Epithelial cell of esophagus (primary cell): ENCODE results near the gene TRIM17.

Experiments
- DNase-seq: peaks from one replicate; pipeline ENCODE4 v3.0.0; 2010; ENCODE audit warnings: low read depth
- H3K4me3 ChIP-seq: 2 replicates; pipeline ENCODE4 v1.5.1; 2011; ENCODE audit warnings: mild to moderate bottlenecking, low read length, control low read depth
- CTCF ChIP-seq: IDR thresholded peaks from 2 replicates; pipeline ENCODE4 v1.5.1; 2011; ENCODE audit warnings: low read depth, mild to moderate bottlenecking, low read length, control low read depth, inconsistent platforms; ENCODE audit not compliant: insufficient read depth; ENCODE audit errors: missing control alignments

The TRIM17 gene

DNA sequence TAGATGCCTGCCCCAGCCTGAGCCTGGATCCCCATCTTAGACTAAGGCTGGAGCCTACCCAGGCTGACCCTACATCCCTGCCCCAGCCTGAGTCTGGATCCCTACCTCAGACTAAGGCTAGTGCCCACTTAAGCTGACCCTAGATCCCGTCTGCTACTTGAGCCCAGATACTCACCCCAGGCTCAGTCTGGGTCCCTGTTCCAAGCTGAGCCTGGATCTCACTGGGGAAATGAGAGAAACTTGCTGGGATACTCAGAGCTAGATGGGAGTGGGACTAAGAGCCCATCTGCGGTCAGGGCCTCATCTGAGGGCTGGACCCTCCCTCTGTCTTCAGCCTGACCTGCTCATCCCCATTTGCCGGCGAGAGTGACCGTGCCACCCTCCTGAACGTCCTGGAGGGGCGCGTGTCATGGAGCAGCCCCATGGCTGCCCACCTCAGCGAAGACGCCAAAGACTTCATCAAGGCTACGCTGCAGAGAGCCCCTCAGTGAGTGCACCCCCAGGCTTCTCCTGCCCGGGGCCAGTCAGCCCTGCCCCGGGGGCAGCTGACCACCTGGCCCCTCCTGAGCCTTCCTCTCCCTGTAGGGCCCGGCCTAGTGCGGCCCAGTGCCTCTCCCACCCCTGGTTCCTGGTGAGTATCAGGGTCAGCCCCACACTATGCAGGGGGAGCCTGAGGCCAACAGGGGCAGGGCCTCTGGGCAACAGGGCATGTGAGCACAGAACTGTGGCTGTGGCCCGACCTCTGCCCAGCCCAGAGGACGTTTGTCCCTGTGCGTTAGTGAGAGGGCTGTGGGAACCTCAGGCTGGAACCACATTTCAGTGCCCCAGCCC, 46.8 kb downstream of the TRIM17 start:
- DNase-seq, result no peak
- no peak for TF ChIP-seq CTCF

GRCh38 chr1:228368801-228369607, 47.7 kb downstream of the TRIM17 start:
- H3K4me3 ChIP-seq, result no peak overlapping the region
- no peak for TF ChIP-seq CTCF
- no peak for DNase-seq

More for the DNA sequence above, 46.8 kb downstream of the TRIM17 start:
- no peak overlapping the region for H3K4me3 ChIP-seq

GRCh38 chr1:228367798-228368791, 48.6 kb downstream of the TRIM17 start:
- TF ChIP-seq CTCF, result no peak
- H3K4me3 ChIP-seq, result no peak overlapping the region
- no peak for DNase-seq

GRCh38 chr1:228366866-228367741, 49.6 kb downstream of the TRIM17 start:
- TF ChIP-seq CTCF, result no peak
- no peak overlapping the region for H3K4me3 ChIP-seq
- no peak for DNase-seq

GRCh38 chr1:228366062-228366865, 50.4 kb downstream of the TRIM17 start:
- no peak for DNase-seq
- no peak for TF ChIP-seq CTCF
- no peak overlapping the region for H3K4me3 ChIP-seq
